K562 (cell line): ENCODE data around the gene LATS1. TPM values are rescaled to one million over a fixed set of nuclear protein-coding genes. Genes with fewer than 3 reads are reported as not detected.
A peak's percentile ranks its signal among the peaks of the same experiment; 100 is the strongest.

Source experiments
- CBX1 ChIP-seq: sonication (generic); IDR thresholded peaks from 2 replicates; pipeline ENCODE4 v1.6.1; 2016; ENCODE audit warnings: antibody characterized with exemption, low read depth, mild to moderate bottlenecking
- FIP1L1 ChIP-seq: fragments of 200-400 bp; formaldehyde crosslinking; IDR thresholded peaks from 2 replicates; pipeline ENCODE4 v1.6.1; 2018; ENCODE audit warnings: mild to moderate bottlenecking, low read depth, low read length; ENCODE audit not compliant: poor library complexity, severe bottlenecking
- FOXA3 ChIP-seq, 2 experiments: fragments of 450-650 bp in 1 of 2; sonication (generic) in 1 of 2; formaldehyde crosslinking; IDR thresholded peaks in 1 of 2; conservative IDR thresholded peaks in 1 of 2; 2 replicates each; pipeline versions ENCODE4 v1.4.0 to v1.8.0; 2020 to 2022; ENCODE audit warnings: mild to moderate bottlenecking in 2 of 2, missing genetic modification reagents in 1 of 2
- KAT7 ChIP-seq: sonication (generic); formaldehyde crosslinking; IDR thresholded peaks from 2 replicates; pipeline ENCODE4 v1.8.0; 2022; ENCODE audit warnings: missing genetic modification reagents, mild to moderate bottlenecking, borderline replicate concordance
- KLF10 ChIP-seq: fragments of 250-450 bp; sonication (Bioruptor Pico); IDR thresholded peaks from 2 replicates; pipeline ENCODE4 v1.6.1; 2021; ENCODE audit warnings: matching md5 sums
- MAZ ChIP-seq, 2 experiments: fragments of 450-650 bp in 1 of 2; sonication (generic) in 1 of 2; formaldehyde crosslinking; IDR thresholded peaks in 1 of 2; conservative IDR thresholded peaks in 1 of 2; 2 replicates each; pipeline versions ENCODE4 v1.4.0 to v1.5.0; 2020; ENCODE audit warnings: mild to moderate bottlenecking in 1 of 2, missing genetic modification reagents in 1 of 2
- MTA3 ChIP-seq: fragments of 450-650 bp; formaldehyde crosslinking; IDR thresholded peaks from 2 replicates; pipeline ENCODE4 v1.6.1; 2017; ENCODE audit warnings: mild to moderate bottlenecking, borderline replicate concordance
- NRF1 ChIP-seq, 2 experiments: fragments of 450-650 bp; IDR thresholded peaks in 1 of 2; conservative IDR thresholded peaks in 1 of 2; 2 replicates each; pipeline ENCODE4 v1.6.1; 2014; ENCODE audit warnings: mild to moderate bottlenecking in 2 of 2
- SP2 ChIP-seq: IDR thresholded peaks from 2 replicates; pipeline ENCODE4 v1.6.1; 2011; ENCODE audit warnings: mild to moderate bottlenecking, low read depth, low read length, moderate library complexity; ENCODE audit not compliant: poor library complexity, severe bottlenecking; ENCODE audit errors: extremely low read depth
- SRSF1 ChIP-seq: fragments of 200-400 bp; formaldehyde crosslinking; IDR thresholded peaks from 2 replicates; pipeline ENCODE4 v1.6.1; 2017; ENCODE audit warnings: mild to moderate bottlenecking, low read depth, low read length, moderate library complexity
- TEAD4 ChIP-seq, 2 experiments: sonication (generic) in 1 of 2; formaldehyde crosslinking in 1 of 2; IDR thresholded peaks; 2 replicates each; pipeline versions ENCODE4 v1.6.1 to v1.8.0; 2012 to 2022; ENCODE audit warnings: borderline replicate concordance in 1 of 2, inconsistent platforms in 1 of 2, low read length in 1 of 2, mild to moderate bottlenecking in 1 of 2, missing genetic modification reagents in 1 of 2
- U2AF2 ChIP-seq: fragments of 200-400 bp; formaldehyde crosslinking; optimal IDR thresholded peaks from 2 replicates; pipeline ENCODE3; 2017; ENCODE audit warnings: low read depth, mild to moderate bottlenecking, low read length
- ZNF780A ChIP-seq: fragments of 250-450 bp; sonication (Bioruptor Pico); IDR thresholded peaks from 2 replicates; pipeline ENCODE4 v1.5.0; 2021; ENCODE audit warnings: mild to moderate bottlenecking
- polyA plus RNA-seq, 8 experiments: library from polyadenylated mRNA; depleted of rRNA in 4 of 8; stranded (reverse) in 5 of 8; unstranded in 3 of 8; fragments of >200 nt; fragmentation: Nextera tagmentation in 2 of 8; fragmentation: Illumina TruSeq in 1 of 8; extraction: Ambion mirVana in 2 of 8; extraction: Trizol in 1 of 8; gene quantifications; 2 replicates each; pipeline versions ENCODE4 v1.2.1 to v1.2.3, GENCODE V29; 2011 to 2014; ENCODE audit warnings: inconsistent platforms in 1 of 8, missing spikeins in 1 of 8
- total RNA-seq, 7 experiments: library from RNA; depleted of rRNA in 6 of 7; stranded (reverse); fragments of >200 nt in 6 of 7; fragmentation: Illumina TruSeq in 2 of 7; extraction: Trizol in 2 of 7; gene quantifications; 2 replicates each; pipeline versions ENCODE4 v1.2.1 to v1.2.3, GENCODE V29; 2011 to 2021; ENCODE audit warnings: low replicate concordance in 1 of 7
- TF ChIP-seq, protein P1 (sequence below): sonication (generic); formaldehyde crosslinking; IDR thresholded peaks from 2 replicates; pipeline ENCODE4 v1.4.0; 2020; ENCODE audit warnings: mild to moderate bottlenecking, missing genetic modification reagents
- TF ChIP-seq, protein P2 (sequence below): sonication (generic); formaldehyde crosslinking; IDR thresholded peaks from 2 replicates; pipeline ENCODE4 v1.9.0; 2022; ENCODE audit warnings: mild to moderate bottlenecking, missing genetic modification reagents
- TF ChIP-seq, protein P3 (sequence below), 2 experiments: fragments of 450-650 bp; formaldehyde crosslinking in 1 of 2; IDR thresholded peaks; 2 replicates each; pipeline versions ENCODE4 v1.4.0 to v1.6.1; 2014 to 2020; ENCODE audit warnings: mild to moderate bottlenecking in 2 of 2, borderline replicate concordance in 1 of 2, low read depth in 1 of 2

The LATS1 gene
- total and polyA plus RNA-seq, 9 of the 15 experiments (the other 6 are each of a cell fraction or from before 2014, with no cell fraction given): 5.0 to 36.3 (median 18.4) TPM

GRCh38 chr6:149749594-149750135 is 31.8 kb upstream of the LATS1 start, which contains the start of gene PCMT1 (continued):
- TF ChIP-seq NRF1 (conservative IDR thresholded peaks at IDR 0.05 in 1 of 2, IDR thresholded peaks at IDR 0.05 in 1 of 2): peak; percentile 94 to 95
- TF ChIP-seq SP2: no peak
- peak in 1 of 2 experiments; percentile 86; a peak in 1 of 4 replicates for TF ChIP-seq FOXA3 (CRISPR knock-in tag; conservative IDR thresholded peaks at IDR 0.05 in 1 of 2, IDR thresholded peaks at IDR 0.05 in 1 of 2)
- TF ChIP-seq FIP1L1: peak; percentile 71
- TF ChIP-seq U2AF2: no peak
- peak; percentile 76; the same call in 1 of the 2 replicates for TF ChIP-seq MTA3
- no peak for TF ChIP-seq KLF10 (CRISPR knock-in tag)
- TF ChIP-seq SRSF1: no peak
- no peak; a peak in 2 of 4 replicates for TF ChIP-seq MAZ (CRISPR knock-in tag; conservative IDR thresholded peaks at IDR 0.05 in 1 of 2, IDR thresholded peaks at IDR 0.05 in 1 of 2)
- TF ChIP-seq, protein P1, sequence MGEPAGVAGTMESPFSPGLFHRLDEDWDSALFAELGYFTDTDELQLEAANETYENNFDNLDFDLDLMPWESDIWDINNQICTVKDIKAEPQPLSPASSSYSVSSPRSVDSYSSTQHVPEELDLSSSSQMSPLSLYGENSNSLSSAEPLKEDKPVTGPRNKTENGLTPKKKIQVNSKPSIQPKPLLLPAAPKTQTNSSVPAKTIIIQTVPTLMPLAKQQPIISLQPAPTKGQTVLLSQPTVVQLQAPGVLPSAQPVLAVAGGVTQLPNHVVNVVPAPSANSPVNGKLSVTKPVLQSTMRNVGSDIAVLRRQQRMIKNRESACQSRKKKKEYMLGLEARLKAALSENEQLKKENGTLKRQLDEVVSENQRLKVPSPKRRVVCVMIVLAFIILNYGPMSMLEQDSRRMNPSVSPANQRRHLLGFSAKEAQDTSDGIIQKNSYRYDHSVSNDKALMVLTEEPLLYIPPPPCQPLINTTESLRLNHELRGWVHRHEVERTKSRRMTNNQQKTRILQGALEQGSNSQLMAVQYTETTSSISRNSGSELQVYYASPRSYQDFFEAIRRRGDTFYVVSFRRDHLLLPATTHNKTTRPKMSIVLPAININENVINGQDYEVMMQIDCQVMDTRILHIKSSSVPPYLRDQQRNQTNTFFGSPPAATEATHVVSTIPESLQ: 0 out of 2 replicates have a peak, but pooled peaks have one; percentile 67
- no peak for TF ChIP-seq TEAD4 (IDR thresholded peaks at IDR 0.05; ENCODE audit: low read length)
- TF ChIP-seq TEAD4 (CRISPR knock-in tag; IDR thresholded peaks at IDR 0.05; ENCODE audit: borderline replicate concordance): 0 out of 2 replicates have a peak, but pooled peaks have one; percentile 66
- TF ChIP-seq, protein P2, sequence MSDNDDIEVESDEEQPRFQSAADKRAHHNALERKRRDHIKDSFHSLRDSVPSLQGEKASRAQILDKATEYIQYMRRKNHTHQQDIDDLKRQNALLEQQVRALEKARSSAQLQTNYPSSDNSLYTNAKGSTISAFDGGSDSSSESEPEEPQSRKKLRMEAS (CRISPR knock-in tag): peak; percentile 74
- no peak for TF ChIP-seq ZNF780A (CRISPR knock-in tag)
- TF ChIP-seq, protein P3, sequence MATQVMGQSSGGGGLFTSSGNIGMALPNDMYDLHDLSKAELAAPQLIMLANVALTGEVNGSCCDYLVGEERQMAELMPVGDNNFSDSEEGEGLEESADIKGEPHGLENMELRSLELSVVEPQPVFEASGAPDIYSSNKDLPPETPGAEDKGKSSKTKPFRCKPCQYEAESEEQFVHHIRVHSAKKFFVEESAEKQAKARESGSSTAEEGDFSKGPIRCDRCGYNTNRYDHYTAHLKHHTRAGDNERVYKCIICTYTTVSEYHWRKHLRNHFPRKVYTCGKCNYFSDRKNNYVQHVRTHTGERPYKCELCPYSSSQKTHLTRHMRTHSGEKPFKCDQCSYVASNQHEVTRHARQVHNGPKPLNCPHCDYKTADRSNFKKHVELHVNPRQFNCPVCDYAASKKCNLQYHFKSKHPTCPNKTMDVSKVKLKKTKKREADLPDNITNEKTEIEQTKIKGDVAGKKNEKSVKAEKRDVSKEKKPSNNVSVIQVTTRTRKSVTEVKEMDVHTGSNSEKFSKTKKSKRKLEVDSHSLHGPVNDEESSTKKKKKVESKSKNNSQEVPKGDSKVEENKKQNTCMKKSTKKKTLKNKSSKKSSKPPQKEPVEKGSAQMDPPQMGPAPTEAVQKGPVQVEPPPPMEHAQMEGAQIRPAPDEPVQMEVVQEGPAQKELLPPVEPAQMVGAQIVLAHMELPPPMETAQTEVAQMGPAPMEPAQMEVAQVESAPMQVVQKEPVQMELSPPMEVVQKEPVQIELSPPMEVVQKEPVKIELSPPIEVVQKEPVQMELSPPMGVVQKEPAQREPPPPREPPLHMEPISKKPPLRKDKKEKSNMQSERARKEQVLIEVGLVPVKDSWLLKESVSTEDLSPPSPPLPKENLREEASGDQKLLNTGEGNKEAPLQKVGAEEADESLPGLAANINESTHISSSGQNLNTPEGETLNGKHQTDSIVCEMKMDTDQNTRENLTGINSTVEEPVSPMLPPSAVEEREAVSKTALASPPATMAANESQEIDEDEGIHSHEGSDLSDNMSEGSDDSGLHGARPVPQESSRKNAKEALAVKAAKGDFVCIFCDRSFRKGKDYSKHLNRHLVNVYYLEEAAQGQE (IDR thresholded peaks at IDR 0.05; ENCODE audit: borderline replicate concordance): no peak
- TF ChIP-seq, protein P3 (CRISPR knock-in tag; IDR thresholded peaks at IDR 0.05; ENCODE audit: low read depth): 0 out of 2 replicates have a peak, but pooled peaks have one; percentile 43
- peak; percentile 53; the same call in 1 of the 2 replicates for TF ChIP-seq CBX1
- peak; percentile 90; the same call in 1 of the 2 replicates for TF ChIP-seq KAT7 (CRISPR knock-in tag)
